Placental pericyte (primary cell): ENCODE data around the gene SWT1. TPM values are rescaled to one million over a fixed set of nuclear protein-coding genes. Genes with fewer than 3 reads are reported as not detected.

Experiments
- small RNA-seq: library from RNA; depleted of rRNA; stranded (forward); fragments of <200 nt; gene quantifications from one replicate; pipeline ENCODE3, GENCODE V24; 2012; ENCODE audit warnings: low replicate concordance
- total RNA-seq: library from RNA; depleted of rRNA; stranded (reverse); fragments of >200 nt; gene quantifications from 2 replicates; pipeline ENCODE4 v1.2.3, GENCODE V29; 2012

Gene SWT1
- 4.2 and 5.7 TPM in 2 replicates for total RNA-seq

GRCh38 chr1:185156854-185157598 lies at the start of gene SWT1, which contains the start of gene TRMT1L:
Gene SWT1, plus strand, starts transcription at chr1:185157167. Its CDS starts 3,675 bp downstream, at chr1:185160842.
Gene TRMT1L, minus strand, starts transcription at chr1:185156953. Its CDS starts 241 bp downstream, at chr1:185156712.

DNA sequence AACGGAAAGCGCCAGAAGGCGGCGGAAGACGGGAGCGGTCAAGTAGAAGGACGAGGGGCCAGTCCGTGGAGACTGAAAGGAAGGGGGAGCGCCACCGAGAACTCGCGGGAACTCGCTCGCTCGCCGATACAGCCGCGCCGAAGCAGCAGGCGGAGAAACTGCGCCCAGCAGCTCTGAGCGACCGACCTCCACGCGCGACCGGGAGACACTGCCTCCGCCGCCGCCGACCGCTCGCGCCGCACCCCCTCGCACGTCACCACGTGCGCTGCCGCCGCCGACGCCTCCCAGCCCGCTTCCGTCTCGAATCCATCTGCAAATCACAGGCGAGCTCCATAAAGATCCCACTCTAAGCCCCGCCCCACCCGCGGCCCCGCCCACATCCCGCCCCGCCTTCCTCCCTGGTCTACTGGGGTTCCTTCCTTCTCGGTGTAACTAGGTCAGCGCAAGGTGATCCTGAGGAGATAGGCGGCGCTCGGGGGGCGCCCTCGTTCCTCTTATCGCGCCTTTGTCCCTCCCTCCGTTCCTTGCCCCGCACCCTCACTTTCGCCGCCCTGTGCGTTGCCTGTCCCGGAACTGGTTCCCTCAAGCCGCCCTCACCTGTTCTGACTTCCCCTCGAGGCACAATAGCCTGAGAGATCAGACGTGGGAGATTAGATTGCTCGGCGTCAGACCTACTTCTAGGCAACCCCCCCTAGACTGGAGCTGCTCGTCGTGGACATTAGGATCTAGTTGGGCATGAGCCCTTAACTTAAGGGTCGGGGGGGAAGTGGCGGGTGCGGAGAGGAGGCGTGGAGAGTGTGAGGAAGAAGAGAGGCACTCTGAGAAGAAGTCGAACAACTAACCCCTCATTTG lies 160.3 kb downstream of the SWT1 start, which contains the start of gene IVNS1ABP:
TSS of gene IVNS1ABP (minus strand) at position 210 of the 852 bp plus-strand sequence. CDS start 7,750 bp downstream, outside the sequence.

Small RNA genes lying within 50 kb of the gene (small RNA-seq; reads per million reads assigned to genes)
- gene RF00019 = not detected

Other genes starting within 250 kb of the SWT1 start
- 40.5 and 151 TPM in 2 replicates for gene NIBAN1, start 182.7 kb upstream of the SWT1 start, total RNA-seq
- 31.1 and 36.7 TPM in 2 replicates for gene RNF2, start 111.6 kb upstream of the SWT1 start, total RNA-seq
- gene TRMT1L, start 214 bp upstream of the SWT1 start, total RNA-seq = 15.6 and 19.7 TPM in 2 replicates
- 36.1 and 75.6 TPM in 2 replicates for gene IVNS1ABP, start 160.1 kb downstream of the SWT1 start, total RNA-seq